Ovary (tissue), 9 donors: ENCODE measurements around the gene TBC1D2. TPM values are rescaled to one million over a fixed set of nuclear protein-coding genes. Genes with fewer than 3 reads are reported as not detected.
A peak's percentile ranks its signal among the peaks of the same experiment; 100 is the strongest.

Source experiments
- DNase-seq, 5 donors: peaks; one replicate each; pipeline ENCODE4 v3.0.0-alpha.2; 2019 to 2020
- H3K27ac ChIP-seq, 2 donors: fragments of 200-600 bp; one replicate each; pipeline versions ENCODE4 v1.5.1 to v1.8.0; 2019 to 2022
- H3K27me3 ChIP-seq: fragments of 200-600 bp; one replicate; pipeline ENCODE4 v1.8.0; 2022
- H3K36me3 ChIP-seq: fragments of 200-600 bp; sonication (generic); one replicate; pipeline ENCODE4 v1.5.1; 2019
- H3K4me1 ChIP-seq: one replicate; pipeline ENCODE4 v1.8.1; 2013; ENCODE audit warnings: mild to moderate bottlenecking, moderate library complexity; ENCODE audit not compliant: insufficient read depth
- H3K4me3 ChIP-seq: fragments of 200-600 bp; sonication (generic); one replicate; pipeline ENCODE4 v1.5.1; 2017
- H3K9me3 ChIP-seq, 2 donors: fragments of 200-600 bp in 1 of 2; sonication (generic) in 1 of 2; one replicate each; pipeline versions ENCODE4 v1.5.1 to v1.8.1; 2013 to 2019; ENCODE audit warnings: mild to moderate bottlenecking in 1 of 2, moderate library complexity in 1 of 2
- EP300 ChIP-seq: sonication (generic); formaldehyde crosslinking; IDR thresholded peaks from one replicate; pipeline ENCODE4 v1.6.1; 2017; ENCODE audit warnings: antibody characterized with exemption
- POLR2A ChIP-seq: fragments of 450-650 bp; IDR thresholded peaks from one replicate; pipeline ENCODE4 v1.6.1; 2017; ENCODE audit warnings: antibody characterized with exemption, mild to moderate bottlenecking, moderate library complexity
- WGBS, 3 donors: extraction: QIAGEN DNeasy Blood & Tissue Kit in 1 of 3; methylation state at CpG; one replicate each; pipeline versions ENCODE4 v1.1.5 to v1.1.7; 2013 to 2017; 5-methylcytosine and 5-hydroxymethylcytosine counted together
- intact Hi-C, 4 donors: fragments of 100-400 bp; cut with DNase I; formaldehyde crosslinking; loops; one replicate each; pipeline versions ENCODE4 v1.11.0 to v1.15.1; 2022 to 2023
- polyA plus RNA-seq, 2 donors: library from polyadenylated mRNA; stranded (reverse); fragments of 200-250 nt in 1 of 2; fragments of 350-450 nt in 1 of 2; fragmentation: Illumina TruSeq in 1 of 2; extraction: RNeasy Lipid Tissue Mini Kit (QIAGEN cat#74804) in 1 of 2; gene quantifications; one replicate each; pipeline ENCODE4 v1.2.3, GENCODE V29; 2013 to 2014
- total RNA-seq, 7 donors: library from RNA; depleted of rRNA in 2 of 7; stranded (reverse); fragments of >200 nt in 2 of 7; fragmentation: NEBNext Ultra II Directional in 3 of 7; extraction: Animal tissue kit (Norgen Biotek cat#: 25700) in 3 of 7; gene quantifications; one replicate each; pipeline versions ENCODE4 v1.1.0 to v1.2.4, GENCODE V29; 2016 to 2023
- TF ChIP-seq, protein P1 (sequence below), 3 donors: fragments of 450-650 bp in 2 of 3; fragments of 200-600 bp in 1 of 3; IDR thresholded peaks; one replicate each; pipeline versions ENCODE4 v1.5.1 to v1.8.0; 2016 to 2022; ENCODE audit warnings: antibody characterized with exemption in 3 of 3, mild to moderate bottlenecking in 1 of 3
- donor health status: DM: no; HTN: no; CAD: no; lungs with moderate emphysema.
- donor health status: DM: no; HTN: no; CAD: no.
- donor health status: Bipolar disorder and iron deficiency.
- donor health status: DM: yes; HTN: yes; CAD: no.
- donor health status: DM: no; HTN: no; CAD: no.
- donor health status: DM: yes; HTN: yes; CAD: no.

TBC1D2 gene
- total and polyA plus RNA-seq, 9 donors, result 1.7 to 11.3 (median 4.4) TPM

- peak; percentile 14 to 59 (median 53) for DNase-seq
- intact Hi-C loops, result no loop called here
- Histone ChIP-seq H3K27me3 (no peaks in the 10 kb centered on the region), H3K9me3 (no peaks in the 10 kb centered on the region), H3K4me3 (peak within 1 kb of the TSS; percentile 59), H3K27ac (no peak within 1 kb of the TSS), H3K4me1 (no peaks in the 10 kb centered on the region), H3K36me3 (no peaks in the 10 kb centered on the region)
- 0 to 1% (median 0%) methylated on average over 41 to 95 of the region's 95 CpGs for WGBS, 3 donors
- no peak for TF ChIP-seq EP300
- TF ChIP-seq, protein P1, sequence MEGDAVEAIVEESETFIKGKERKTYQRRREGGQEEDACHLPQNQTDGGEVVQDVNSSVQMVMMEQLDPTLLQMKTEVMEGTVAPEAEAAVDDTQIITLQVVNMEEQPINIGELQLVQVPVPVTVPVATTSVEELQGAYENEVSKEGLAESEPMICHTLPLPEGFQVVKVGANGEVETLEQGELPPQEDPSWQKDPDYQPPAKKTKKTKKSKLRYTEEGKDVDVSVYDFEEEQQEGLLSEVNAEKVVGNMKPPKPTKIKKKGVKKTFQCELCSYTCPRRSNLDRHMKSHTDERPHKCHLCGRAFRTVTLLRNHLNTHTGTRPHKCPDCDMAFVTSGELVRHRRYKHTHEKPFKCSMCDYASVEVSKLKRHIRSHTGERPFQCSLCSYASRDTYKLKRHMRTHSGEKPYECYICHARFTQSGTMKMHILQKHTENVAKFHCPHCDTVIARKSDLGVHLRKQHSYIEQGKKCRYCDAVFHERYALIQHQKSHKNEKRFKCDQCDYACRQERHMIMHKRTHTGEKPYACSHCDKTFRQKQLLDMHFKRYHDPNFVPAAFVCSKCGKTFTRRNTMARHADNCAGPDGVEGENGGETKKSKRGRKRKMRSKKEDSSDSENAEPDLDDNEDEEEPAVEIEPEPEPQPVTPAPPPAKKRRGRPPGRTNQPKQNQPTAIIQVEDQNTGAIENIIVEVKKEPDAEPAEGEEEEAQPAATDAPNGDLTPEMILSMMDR (IDR thresholded peaks at IDR 0.05), result peak in 1 of 3 donors; percentile 12
Measured at GRCh38 chr9:98192503-98193335, 62.7 kb downstream of the TBC1D2 start, which contains the start of gene CORO2A. CORO2A (minus strand) TSS chr9:98192637; CDS start chr9:98157660, 34,977 bp downstream.

- H3K36me3 ChIP-seq, result no peaks in the 10 kb centered on the region
- no peaks in the 10 kb centered on the region for H3K27me3 ChIP-seq
- peak overlapping the region; percentile 59 for H3K4me3 ChIP-seq
- H3K9me3 ChIP-seq, result no peaks in the 10 kb centered on the region
- no peaks in the 10 kb centered on the region for H3K4me1 ChIP-seq
- intact Hi-C loops, result no loop called here
- H3K27ac ChIP-seq, result no peak overlapping the region
- TF ChIP-seq POLR2A (no peak), EP300 (no peak)
- TF ChIP-seq, protein P1 (IDR thresholded peaks at IDR 0.05), result no peak
- DNase-seq, result peak in 2 of 5 donors; percentile 31 to 38
- WGBS, 3 donors, result 15 to 25% (median 23%) methylated on average over 26 to 47 of the region's 47 CpGs
Measured at GRCh38 chr9:98191671-98192502, 63.6 kb downstream of the TBC1D2 start.

GRCh38 chr9:98191181-98191608 is 64.3 kb downstream of the TBC1D2 start:
- Histone ChIP-seq H3K27ac (no peak overlapping the region), H3K4me3 (no peak overlapping the region), H3K36me3 (no peaks in the 10 kb centered on the region), H3K27me3 (no peaks in the 10 kb centered on the region), H3K9me3 (no peaks in the 10 kb centered on the region), H3K4me1 (no peaks in the 10 kb centered on the region)
- 60 to 88% (median 61%) methylated on average over 4 to 5 of the region's 5 CpGs for WGBS, 3 donors
- intact Hi-C loops, result no loop called here
- DNase-seq, result no peak
- TF ChIP-seq POLR2A, result no peak
- TF ChIP-seq, protein P1 (IDR thresholded peaks at IDR 0.05), result no peak

DNA sequence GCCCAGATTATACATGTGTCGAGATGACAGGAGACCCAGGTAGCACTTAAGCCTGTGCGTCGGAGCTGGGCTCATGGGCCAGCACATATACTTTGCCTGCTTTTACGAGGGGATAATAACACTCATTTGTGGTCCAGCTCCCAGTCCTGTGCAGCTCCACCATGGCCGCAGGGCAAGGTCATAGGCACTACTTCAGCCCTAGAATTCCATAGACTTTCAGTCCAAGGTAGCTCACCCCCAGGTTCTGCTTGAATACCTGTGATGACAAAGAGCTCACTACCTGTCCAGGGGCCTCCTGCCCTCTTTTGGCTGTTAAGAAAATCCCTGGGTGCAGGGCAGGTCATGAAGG is 64.7 kb downstream of the TBC1D2 start:
- Histone ChIP-seq H3K36me3 (no peaks in the 10 kb centered on the region), H3K9me3 (no peaks in the 10 kb centered on the region), H3K27me3 (no peaks in the 10 kb centered on the region), H3K4me3 (no peak overlapping the region), H3K27ac (no peak overlapping the region), H3K4me1 (no peaks in the 10 kb centered on the region)
- DNase-seq, result no peak
- intact Hi-C loops, result no loop called here
- WGBS, 3 donors, result 80 to 82% (median 80%) methylated on average over 5 of the region's 5 CpGs
- TF ChIP-seq, protein P1 (IDR thresholded peaks at IDR 0.05), result no peak
- no peak for TF ChIP-seq POLR2A
- no peak for TF ChIP-seq EP300
